Mesenchymal stem cell (in vitro differentiated cells and primary cell): ENCODE data around the gene MAPK10.
A peak's percentile ranks its signal among the peaks of the same experiment; 100 is the strongest.
"Not testable (repeated sequence)": the region's sequence is repeated elsewhere in the genome, so short reads cannot be mapped to it uniquely, and the experiment has no call there.

Source experiments
- DNase-seq: peaks from one replicate; pipeline ENCODE4 v3.0.0-alpha.2; 2013
- H2AFZ ChIP-seq: one replicate; pipeline ENCODE4 v1.6.1; 2013; ENCODE audit warnings: low read depth, mild to moderate bottlenecking, control low read depth, inconsistent platforms, low read length, moderate library complexity
- H2AK5ac ChIP-seq: 2 replicates; pipeline ENCODE4 v1.6.1; 2013; ENCODE audit warnings: low read length, moderate library complexity, mild to moderate bottlenecking, inconsistent platforms; ENCODE audit not compliant: severe bottlenecking
- H2BK120ac ChIP-seq: one replicate; pipeline ENCODE4 v1.6.1; 2013; ENCODE audit warnings: low read depth, mild to moderate bottlenecking, inconsistent platforms, low read length, moderate library complexity
- H2BK12ac ChIP-seq, 2 experiments: one replicate each; pipeline ENCODE4 v1.6.1; 2013; ENCODE audit warnings: inconsistent platforms in 2 of 2, low read length in 2 of 2, mild to moderate bottlenecking in 2 of 2, moderate library complexity in 2 of 2, control low read depth in 1 of 2
- H2BK15ac ChIP-seq: one replicate; pipeline ENCODE4 v1.6.1; 2013; ENCODE audit warnings: mild to moderate bottlenecking, low read depth, inconsistent platforms; ENCODE audit not compliant: poor library complexity, severe bottlenecking
- H2BK5ac ChIP-seq: 2 replicates; pipeline ENCODE4 v1.6.1; 2013; ENCODE audit warnings: low read depth, mild to moderate bottlenecking, low read length, control low read depth, inconsistent platforms; ENCODE audit not compliant: poor library complexity, severe bottlenecking
- H3K14ac ChIP-seq, 2 experiments: one replicate each; pipeline ENCODE4 v1.6.1; 2013; ENCODE audit warnings: inconsistent platforms in 2 of 2, low read length in 2 of 2, control low read depth in 1 of 2, mild to moderate bottlenecking in 1 of 2, moderate library complexity in 1 of 2
- H3K18ac ChIP-seq, 2 experiments: one replicate each; pipeline ENCODE4 v1.6.1; 2013; ENCODE audit warnings: inconsistent platforms in 2 of 2, low read length in 2 of 2, control low read depth in 1 of 2, low read depth in 1 of 2, mild to moderate bottlenecking in 1 of 2
- H3K23ac ChIP-seq, 2 experiments: one replicate each; pipeline ENCODE4 v1.6.1; 2013; ENCODE audit warnings: inconsistent platforms in 2 of 2, low read length in 2 of 2, mild to moderate bottlenecking in 2 of 2, moderate library complexity in 2 of 2, control low read depth in 1 of 2
- H3K27ac ChIP-seq: 2 replicates; pipeline ENCODE4 v1.5.1; 2013; ENCODE audit warnings: mild to moderate bottlenecking, moderate library complexity, low read length, control low read depth, inconsistent platforms; ENCODE audit not compliant: poor library complexity, severe bottlenecking
- H3K27me3 ChIP-seq, 2 experiments: 2 replicates each; pipeline versions ENCODE4 v1.6.1 to v1.7.0; 2013; ENCODE audit warnings: low read length in 2 of 2, mild to moderate bottlenecking in 2 of 2, moderate library complexity in 2 of 2, control low read depth in 1 of 2, inconsistent platforms in 1 of 2; ENCODE audit not compliant: control insufficient read depth in 1 of 2, insufficient read depth in 1 of 2
- H3K36me3 ChIP-seq, 2 experiments: 2 replicates each; pipeline versions ENCODE4 v1.6.1 to v1.7.0; 2013; ENCODE audit warnings: low read length in 2 of 2, control low read depth in 1 of 2, inconsistent platforms in 1 of 2, low read depth in 1 of 2, mild to moderate bottlenecking in 1 of 2; ENCODE audit not compliant: insufficient read depth in 2 of 2, control insufficient read depth in 1 of 2
- H3K4ac ChIP-seq, 2 experiments: one replicate each; pipeline ENCODE4 v1.6.1; 2013; ENCODE audit warnings: inconsistent platforms in 2 of 2, low read length in 2 of 2, mild to moderate bottlenecking in 2 of 2, moderate library complexity in 2 of 2, control low read depth in 1 of 2, low read depth in 1 of 2
- H3K4me1 ChIP-seq: 2 replicates; pipeline ENCODE4 v1.6.1; 2013; ENCODE audit warnings: low read depth, low read length, control low read depth; ENCODE audit not compliant: control insufficient read depth, insufficient read depth
- H3K4me2 ChIP-seq: 2 replicates; pipeline ENCODE4 v1.6.1; 2013; ENCODE audit warnings: low read length, mild to moderate bottlenecking, inconsistent platforms; ENCODE audit not compliant: poor library complexity, severe bottlenecking
- H3K4me3 ChIP-seq, 2 experiments: 2 replicates each; pipeline versions ENCODE4 v1.5.1 to v1.7.0; 2013; ENCODE audit warnings: low read length in 2 of 2, mild to moderate bottlenecking in 2 of 2, control low read depth in 1 of 2, low read depth in 1 of 2; ENCODE audit not compliant: insufficient read depth in 1 of 2
- H3K79me1 ChIP-seq: replicated peaks from 2 replicates; pipeline ENCODE4 v1.6.1; 2013; ENCODE audit warnings: mild to moderate bottlenecking, control low read depth, low read length, inconsistent platforms; ENCODE audit not compliant: poor library complexity, severe bottlenecking
- H3K9ac ChIP-seq: 2 replicates; pipeline ENCODE4 v1.7.0; 2013; ENCODE audit warnings: mild to moderate bottlenecking, low read length, moderate library complexity
- H3K9me3 ChIP-seq: 2 replicates; pipeline ENCODE4 v1.7.0; 2013; ENCODE audit warnings: mild to moderate bottlenecking, low read length; ENCODE audit not compliant: control insufficient read depth
- H4K8ac ChIP-seq: one replicate; pipeline ENCODE4 v1.6.1; 2013; ENCODE audit warnings: inconsistent platforms, mild to moderate bottlenecking, low read length, moderate library complexity
- H4K91ac ChIP-seq: one replicate; pipeline ENCODE4 v1.6.1; 2013; ENCODE audit warnings: mild to moderate bottlenecking, low read length, inconsistent platforms
- WGBS: methylation state at CpG from one replicate; pipeline ENCODE4 v1.1.7; 2013; ENCODE audit warnings: mixed read lengths; 5-methylcytosine and 5-hydroxymethylcytosine counted together

Gene MAPK10

GRCh38 chr4:86330411-86330810 is 29.4 kb downstream of the MAPK10 start:
- not testable (repeated sequence) for H2AFZ ChIP-seq, H3K27ac ChIP-seq, H3K9ac ChIP-seq, H3K9me3 ChIP-seq, H3K23ac ChIP-seq, H4K91ac ChIP-seq, H3K4me3 ChIP-seq, H3K4me2 ChIP-seq, H4K8ac ChIP-seq, H3K18ac ChIP-seq, H3K27me3 ChIP-seq, H2BK5ac ChIP-seq, H3K79me1 ChIP-seq, H3K4me1 ChIP-seq, H3K14ac ChIP-seq, H2BK120ac ChIP-seq, H3K36me3 ChIP-seq, H2AK5ac ChIP-seq, DNase-seq, H2BK12ac ChIP-seq, H2BK15ac ChIP-seq, H3K4ac ChIP-seq
- 84% methylated on average over 3 of the region's 5 CpGs for WGBS

GRCh38 chr4:86329431-86329830 is 30.4 kb downstream of the MAPK10 start:
- H2BK5ac ChIP-seq = no peak overlapping the region
- no peaks in the 10 kb centered on the region for H3K79me1 ChIP-seq
- no peak overlapping the region for H2BK12ac ChIP-seq
- H3K36me3 ChIP-seq = no peaks in the 10 kb centered on the region
- WGBS = 96% methylated on average over 3 of the region's 3 CpGs
- no peak overlapping the region for H4K91ac ChIP-seq
- H3K4me1 ChIP-seq = no peaks in the 10 kb centered on the region
- H3K4me3 ChIP-seq = no peak overlapping the region
- H3K4me2 ChIP-seq = no peak overlapping the region
- peak overlapping the region; percentile 59 for H2AK5ac ChIP-seq
- no peaks in the 10 kb centered on the region for H3K9me3 ChIP-seq
- H3K27ac ChIP-seq = no peak overlapping the region
- H2AFZ ChIP-seq = no peak overlapping the region
- no peak overlapping the region for H3K14ac ChIP-seq
- no peak overlapping the region for H4K8ac ChIP-seq
- H3K18ac ChIP-seq = peak overlapping the region in 1 of 2 experiments; percentile 70
- H2BK120ac ChIP-seq = no peak overlapping the region
- H3K23ac ChIP-seq = no peak overlapping the region
- no peaks in the 10 kb centered on the region for H3K27me3 ChIP-seq
- H3K9ac ChIP-seq = no peak overlapping the region
- DNase-seq = no peak
- no peak overlapping the region for H3K4ac ChIP-seq
- no peak overlapping the region for H2BK15ac ChIP-seq

- H3K4me3 ChIP-seq = no peak overlapping the region
- no peak for DNase-seq
These were observed 33.5 kb downstream of the MAPK10 start for GRCh38 chr4:86326400-86326799.

GRCh38 chr4:86319390-86319789 is 40.5 kb downstream of the MAPK10 start:
- H2BK120ac ChIP-seq = no peak overlapping the region
- no peaks in the 10 kb centered on the region for H3K4me1 ChIP-seq
- H3K27me3 ChIP-seq = no peaks in the 10 kb centered on the region
- no peak overlapping the region for H3K4ac ChIP-seq
- no peak overlapping the region for H3K4me3 ChIP-seq
- H3K23ac ChIP-seq = no peak overlapping the region
- no peaks in the 10 kb centered on the region for H3K9me3 ChIP-seq
- H4K91ac ChIP-seq = no peak overlapping the region
- H3K79me1 ChIP-seq = no peaks in the 10 kb centered on the region
- H3K9ac ChIP-seq = no peak overlapping the region
- H3K14ac ChIP-seq = no peak overlapping the region
- no peak overlapping the region for H3K4me2 ChIP-seq
- H2AK5ac ChIP-seq = no peak overlapping the region
- DNase-seq = no peak
- no peak overlapping the region for H3K18ac ChIP-seq
- H2BK5ac ChIP-seq = no peak overlapping the region
- no peaks in the 10 kb centered on the region for H3K36me3 ChIP-seq
- H3K27ac ChIP-seq = no peak overlapping the region
- H4K8ac ChIP-seq = no peak overlapping the region
- no peak overlapping the region for H2AFZ ChIP-seq
- H2BK12ac ChIP-seq = no peak overlapping the region
- no peak overlapping the region for H2BK15ac ChIP-seq

More at GRCh38 chr4:86326400-86326799, 33.5 kb downstream of the MAPK10 start:
- no peak overlapping the region for H3K4ac ChIP-seq
- H3K23ac ChIP-seq = no peak overlapping the region
- no peaks in the 10 kb centered on the region for H3K36me3 ChIP-seq
- H3K4me2 ChIP-seq = no peak overlapping the region
- no peak overlapping the region for H2BK120ac ChIP-seq
- no peaks in the 10 kb centered on the region for H3K79me1 ChIP-seq
- H3K9me3 ChIP-seq = no peaks in the 10 kb centered on the region
- no peaks in the 10 kb centered on the region for H3K27me3 ChIP-seq
- H3K4me1 ChIP-seq = no peaks in the 10 kb centered on the region
- no peak overlapping the region for H2BK5ac ChIP-seq
- no peak overlapping the region for H3K9ac ChIP-seq
- H4K8ac ChIP-seq = no peak overlapping the region
- no peak overlapping the region for H4K91ac ChIP-seq
- no peak overlapping the region for H2AFZ ChIP-seq
- peak overlapping the region in 1 of 2 experiments; percentile 79 for H3K18ac ChIP-seq
- no peak overlapping the region for H2AK5ac ChIP-seq
- H2BK15ac ChIP-seq = no peak overlapping the region
- no peak overlapping the region for H3K14ac ChIP-seq
- H3K27ac ChIP-seq = no peak overlapping the region
- no peak overlapping the region for H2BK12ac ChIP-seq
